H9 (cell line): ENCODE measurements around the gene CDH5. TPM values are rescaled to one million over a fixed set of nuclear protein-coding genes. Genes with fewer than 3 reads are reported as not detected.

Source experiments
- DNase-seq: peaks from one replicate; pipeline ENCODE4 v3.0.0-alpha.2; 2017
- H2AFZ ChIP-seq: one replicate; pipeline ENCODE4 v1.6.1; 2013; ENCODE audit warnings: mild to moderate bottlenecking, low read length, control low read depth, moderate library complexity
- H2AK5ac ChIP-seq: 2 replicates; pipeline ENCODE4 v1.6.1; 2013; ENCODE audit warnings: low read length, control low read depth, mixed read lengths; ENCODE audit not compliant: insufficient read length
- H2BK120ac ChIP-seq: one replicate; pipeline ENCODE4 v1.6.1; 2013; ENCODE audit warnings: low read depth, mild to moderate bottlenecking, low read length, control low read depth, inconsistent platforms; ENCODE audit not compliant: poor library complexity, severe bottlenecking
- H2BK12ac ChIP-seq: 2 replicates; pipeline ENCODE4 v1.6.1; 2013; ENCODE audit warnings: low read length, control low read depth, mixed read lengths, low read depth; ENCODE audit not compliant: insufficient read length
- H2BK15ac ChIP-seq: 2 replicates; pipeline ENCODE4 v1.6.1; 2013; ENCODE audit warnings: low read depth, low read length, control low read depth
- H2BK20ac ChIP-seq: one replicate; pipeline ENCODE4 v1.6.1; 2013; ENCODE audit warnings: low read depth, mild to moderate bottlenecking, low read length, control low read depth, inconsistent platforms; ENCODE audit not compliant: poor library complexity, severe bottlenecking
- H2BK5ac ChIP-seq: 2 replicates; pipeline ENCODE4 v1.6.1; 2013; ENCODE audit warnings: low read length, control low read depth, mixed read lengths; ENCODE audit not compliant: insufficient read length
- H3K14ac ChIP-seq: 2 replicates; pipeline ENCODE4 v1.6.1; 2013; ENCODE audit warnings: low read length, control low read depth; ENCODE audit not compliant: insufficient read depth
- H3K18ac ChIP-seq: 2 replicates; pipeline ENCODE4 v1.6.1; 2013; ENCODE audit warnings: low read depth, mild to moderate bottlenecking, mixed read lengths, low read length, control low read depth; ENCODE audit not compliant: insufficient read length
- H3K23ac ChIP-seq: 2 replicates; pipeline ENCODE4 v1.6.1; 2013; ENCODE audit warnings: low read length, control low read depth, mixed read lengths, low read depth; ENCODE audit not compliant: insufficient read length
- H3K23me2 ChIP-seq: 2 replicates; pipeline ENCODE4 v1.6.1; 2013; ENCODE audit warnings: low read depth, mild to moderate bottlenecking, mixed read lengths, low read length, control low read depth; ENCODE audit not compliant: insufficient read length, poor library complexity, severe bottlenecking
- H3K27ac ChIP-seq: 2 replicates; pipeline ENCODE4 v1.5.1; 2013; ENCODE audit warnings: low read length, control low read depth, mixed read lengths, low read depth; ENCODE audit not compliant: insufficient read length
- H3K27me3 ChIP-seq: 2 replicates; pipeline ENCODE4 v1.6.1; 2013; ENCODE audit warnings: low read length, control low read depth, inconsistent platforms; ENCODE audit not compliant: insufficient read depth
- H3K4ac ChIP-seq: 2 replicates; pipeline ENCODE4 v1.6.1; 2013; ENCODE audit warnings: low read depth, mild to moderate bottlenecking, control low read depth, inconsistent platforms, low read length, moderate library complexity
- H3K4me1 ChIP-seq: 2 replicates; pipeline ENCODE4 v1.6.1; 2013; ENCODE audit warnings: low read length, control low read depth, inconsistent platforms; ENCODE audit not compliant: insufficient read depth
- H3K4me2 ChIP-seq: 2 replicates; pipeline ENCODE4 v1.6.1; 2013; ENCODE audit warnings: low read length, control low read depth, mixed read lengths; ENCODE audit not compliant: insufficient read length, insufficient read depth
- H3K56ac ChIP-seq: 2 replicates; pipeline ENCODE4 v1.6.1; 2013; ENCODE audit warnings: low read depth, mild to moderate bottlenecking, mixed read lengths, low read length, control low read depth; ENCODE audit not compliant: insufficient read length
- H3K79me1 ChIP-seq: 2 replicates; pipeline ENCODE4 v1.6.1; 2013; ENCODE audit warnings: low read depth, mild to moderate bottlenecking, moderate library complexity, low read length, control low read depth, inconsistent platforms; ENCODE audit not compliant: insufficient read depth, poor library complexity, severe bottlenecking
- H3K79me2 ChIP-seq: 2 replicates; pipeline ENCODE4 v1.6.1; 2013; ENCODE audit warnings: low read length, control low read depth, inconsistent platforms; ENCODE audit not compliant: insufficient read depth
- H3K9ac ChIP-seq: 2 replicates; pipeline ENCODE4 v1.6.1; 2013; ENCODE audit warnings: low read length, control low read depth, mixed read lengths; ENCODE audit not compliant: insufficient read length; ENCODE audit errors: extremely low read depth
- H3K9me3 ChIP-seq: one replicate; pipeline ENCODE4 v1.6.1; 2013; ENCODE audit warnings: low read depth, low read length, inconsistent platforms; ENCODE audit not compliant: control insufficient read depth
- H3T11ph ChIP-seq: one replicate; pipeline ENCODE4 v1.6.1; 2013; ENCODE audit warnings: mild to moderate bottlenecking, low read length, control low read depth, inconsistent platforms
- H4K20me1 ChIP-seq: one replicate; pipeline ENCODE4 v1.6.1; 2013; ENCODE audit not compliant: control insufficient read depth, insufficient read length, insufficient read depth
- H4K5ac ChIP-seq: 2 replicates; pipeline ENCODE4 v1.6.1; 2013; ENCODE audit warnings: low read depth, mild to moderate bottlenecking, mixed read lengths, low read length, control low read depth; ENCODE audit not compliant: insufficient read length
- H4K8ac ChIP-seq: replicated peaks from 2 replicates; pipeline ENCODE4 v1.6.1; 2013; ENCODE audit warnings: low read length, control low read depth, mixed read lengths, low read depth; ENCODE audit not compliant: insufficient read length
- H4K91ac ChIP-seq: 2 replicates; pipeline ENCODE4 v1.6.1; 2013; ENCODE audit warnings: low read depth, mild to moderate bottlenecking, moderate library complexity, mixed read lengths, low read length, control low read depth; ENCODE audit not compliant: insufficient read length
- H3K27ac Mint-ChIP-seq, 3 experiments: 2 replicates in 2 of 3; 3 replicates in 1 of 3; pipeline ENCODE4 v1.8.0; 2020 to 2021; ENCODE audit warnings: mixed read lengths in 3 of 3, mild to moderate bottlenecking in 1 of 3, moderate library complexity in 1 of 3
- H3K27me3 Mint-ChIP-seq: 2 replicates; pipeline ENCODE4 v1.8.0; 2021; ENCODE audit warnings: low read depth, mild to moderate bottlenecking, moderate library complexity, mixed read lengths
- H3K36me3 Mint-ChIP-seq, 3 experiments: 2 replicates in 2 of 3; 3 replicates in 1 of 3; pipeline ENCODE4 v1.8.0; 2020 to 2021; ENCODE audit warnings: low read depth in 3 of 3, mixed read lengths in 3 of 3; ENCODE audit not compliant: insufficient read depth in 1 of 3
- H3K4me1 Mint-ChIP-seq, 2 experiments: 2 replicates each; pipeline ENCODE4 v1.8.0; 2020; ENCODE audit warnings: mixed read lengths in 2 of 2
- H3K4me3 Mint-ChIP-seq, 2 experiments: 2 replicates in 1 of 2; 3 replicates in 1 of 2; pipeline ENCODE4 v1.8.0; 2020 to 2021; ENCODE audit warnings: mild to moderate bottlenecking in 2 of 2, mixed read lengths in 2 of 2, moderate library complexity in 1 of 2
- H3K9me3 Mint-ChIP-seq, 2 experiments: 2 replicates in 1 of 2; 3 replicates in 1 of 2; pipeline ENCODE4 v1.8.0; 2020; ENCODE audit warnings: mild to moderate bottlenecking in 2 of 2, mixed read lengths in 2 of 2, moderate library complexity in 1 of 2
- total RNA-seq: library from RNA; stranded (reverse); gene quantifications from 2 replicates; pipeline ENCODE4 v1.2.1, GENCODE V29; 2021
- TF ChIP-seq, protein P1 (sequence below): fragments of 200-600 bp; sonication (generic); conservative IDR thresholded peaks from 3 replicates; pipeline ENCODE4 v1.8.0; 2021; ENCODE audit warnings: antibody characterized with exemption, mild to moderate bottlenecking

Gene CDH5
- total RNA-seq, 1 experiment from 2014 or later: 0.20 TPM

DNA sequence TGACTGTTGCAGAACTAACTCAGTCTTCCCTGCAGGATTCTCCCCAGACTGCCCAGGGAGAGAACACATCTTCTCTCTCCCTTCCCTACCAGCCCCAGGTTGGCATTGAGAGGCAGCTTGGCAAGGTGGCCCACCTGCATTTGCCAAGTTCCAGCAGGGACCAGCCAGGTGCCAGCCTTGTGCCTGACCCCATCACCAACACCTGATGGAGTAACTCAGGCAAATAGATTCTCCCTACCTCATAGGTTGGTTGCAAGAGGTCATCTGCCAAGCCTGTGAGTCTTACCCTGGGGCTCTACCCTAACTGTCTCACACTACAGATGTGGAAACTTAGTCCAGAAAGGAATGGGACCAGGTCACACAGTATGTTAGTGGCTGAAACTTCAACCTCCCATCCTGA lies 81.0 kb downstream of the CDH5 start:
- no peak overlapping the region for H2BK15ac ChIP-seq
- no peaks in the 10 kb centered on the region for H4K20me1 ChIP-seq
- no peak overlapping the region for H2BK20ac ChIP-seq
- H3K14ac ChIP-seq: no peak overlapping the region
- no peaks in the 10 kb centered on the region for H3K4me1 ChIP-seq
- no peak for DNase-seq
- no peak overlapping the region for H3K4me3 Mint-ChIP-seq
- no peak overlapping the region for H3T11ph ChIP-seq
- H2BK120ac ChIP-seq: no peak overlapping the region
- no peaks in the 10 kb centered on the region for H3K79me1 ChIP-seq
- no peak overlapping the region for H2AK5ac ChIP-seq
- H3K23ac ChIP-seq: no peak overlapping the region
- no peak overlapping the region for H3K18ac ChIP-seq
- TF ChIP-seq, protein P1, sequence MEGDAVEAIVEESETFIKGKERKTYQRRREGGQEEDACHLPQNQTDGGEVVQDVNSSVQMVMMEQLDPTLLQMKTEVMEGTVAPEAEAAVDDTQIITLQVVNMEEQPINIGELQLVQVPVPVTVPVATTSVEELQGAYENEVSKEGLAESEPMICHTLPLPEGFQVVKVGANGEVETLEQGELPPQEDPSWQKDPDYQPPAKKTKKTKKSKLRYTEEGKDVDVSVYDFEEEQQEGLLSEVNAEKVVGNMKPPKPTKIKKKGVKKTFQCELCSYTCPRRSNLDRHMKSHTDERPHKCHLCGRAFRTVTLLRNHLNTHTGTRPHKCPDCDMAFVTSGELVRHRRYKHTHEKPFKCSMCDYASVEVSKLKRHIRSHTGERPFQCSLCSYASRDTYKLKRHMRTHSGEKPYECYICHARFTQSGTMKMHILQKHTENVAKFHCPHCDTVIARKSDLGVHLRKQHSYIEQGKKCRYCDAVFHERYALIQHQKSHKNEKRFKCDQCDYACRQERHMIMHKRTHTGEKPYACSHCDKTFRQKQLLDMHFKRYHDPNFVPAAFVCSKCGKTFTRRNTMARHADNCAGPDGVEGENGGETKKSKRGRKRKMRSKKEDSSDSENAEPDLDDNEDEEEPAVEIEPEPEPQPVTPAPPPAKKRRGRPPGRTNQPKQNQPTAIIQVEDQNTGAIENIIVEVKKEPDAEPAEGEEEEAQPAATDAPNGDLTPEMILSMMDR: no peak
- no peak overlapping the region for H2AFZ ChIP-seq
- no peak overlapping the region for H4K91ac ChIP-seq
- no peaks in the 10 kb centered on the region for H3K9me3 Mint-ChIP-seq
- no peak overlapping the region for H4K8ac ChIP-seq
- no peak overlapping the region for H2BK12ac ChIP-seq
- no peak overlapping the region for H3K4ac ChIP-seq
- no peak overlapping the region for H3K56ac ChIP-seq
- peaks cover 5 to 7% of the 10 kb centered on the region in 2 experiments; a peak in 3 of 4 replicates for H3K4me1 Mint-ChIP-seq
- H3K27me3 ChIP-seq: no peaks in the 10 kb centered on the region
- H3K36me3 Mint-ChIP-seq: no peaks in the 10 kb centered on the region
- H3K79me2 ChIP-seq: no peaks in the 10 kb centered on the region
- no peak overlapping the region for H2BK5ac ChIP-seq
- H3K23me2 ChIP-seq: no peaks in the 10 kb centered on the region
- H4K5ac ChIP-seq: no peak overlapping the region
- no peaks in the 10 kb centered on the region for H3K9me3 ChIP-seq
- H3K9ac ChIP-seq: no peak overlapping the region
- no peak overlapping the region for H3K27ac Mint-ChIP-seq
- H3K4me2 ChIP-seq: no peak overlapping the region
- peaks cover 23% of the 10 kb centered on the region for H3K27me3 Mint-ChIP-seq
- no peak overlapping the region for H3K27ac ChIP-seq
